GM21528 (cell line): ENCODE results near the gene LRIT3.

Source experiments
- ATAC-seq: cut with Tn5 transposase; IDR thresholded peaks from one replicate; pipeline ENCODE4 v1.9.1; 2021; ENCODE audit warnings: mild to moderate bottlenecking, moderate library complexity; ENCODE audit not compliant: unreplicated experiment, low FRiP score

Gene LRIT3

DNA sequence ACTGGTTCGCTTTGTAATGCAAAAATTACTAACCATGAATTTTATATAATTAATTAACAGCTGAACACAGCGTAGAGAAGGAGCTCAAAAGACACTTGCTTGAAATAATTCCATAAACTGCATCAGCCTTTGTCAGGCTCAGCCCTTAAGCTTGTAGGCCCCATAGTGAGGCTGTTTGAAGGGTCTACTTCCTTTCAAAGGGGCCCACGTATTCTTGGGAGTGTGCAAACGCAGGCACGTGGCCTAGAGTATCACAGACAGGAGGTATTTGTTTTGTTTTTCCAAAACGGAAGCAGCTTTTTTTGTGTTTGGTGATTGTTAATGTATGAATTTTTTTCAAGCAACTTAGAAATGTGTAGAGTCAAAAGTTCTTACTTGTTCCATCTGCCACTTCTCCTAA lies 39.2 kb downstream of the LRIT3 start:
- no peak for ATAC-seq

DNA sequence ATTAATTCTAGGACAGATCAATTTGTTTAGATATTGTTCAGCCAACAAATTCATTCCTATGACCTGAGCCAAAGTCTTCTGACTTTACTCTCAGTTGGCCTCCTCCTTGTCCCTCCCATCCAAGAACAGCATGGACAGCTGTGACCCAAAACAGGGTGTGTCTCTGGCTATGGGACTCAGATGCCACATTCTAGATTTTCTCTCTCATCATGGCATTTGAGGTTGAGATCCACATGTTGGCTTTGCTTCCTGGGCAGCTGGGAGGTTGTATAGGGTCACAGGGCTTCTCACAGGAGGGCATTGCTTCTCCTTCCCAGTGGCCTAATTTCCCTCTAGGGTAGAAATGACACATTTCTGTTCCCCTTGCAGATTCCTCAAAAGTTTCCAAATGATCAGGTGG lies 42.2 kb downstream of the LRIT3 start:
- no peak for ATAC-seq

DNA sequence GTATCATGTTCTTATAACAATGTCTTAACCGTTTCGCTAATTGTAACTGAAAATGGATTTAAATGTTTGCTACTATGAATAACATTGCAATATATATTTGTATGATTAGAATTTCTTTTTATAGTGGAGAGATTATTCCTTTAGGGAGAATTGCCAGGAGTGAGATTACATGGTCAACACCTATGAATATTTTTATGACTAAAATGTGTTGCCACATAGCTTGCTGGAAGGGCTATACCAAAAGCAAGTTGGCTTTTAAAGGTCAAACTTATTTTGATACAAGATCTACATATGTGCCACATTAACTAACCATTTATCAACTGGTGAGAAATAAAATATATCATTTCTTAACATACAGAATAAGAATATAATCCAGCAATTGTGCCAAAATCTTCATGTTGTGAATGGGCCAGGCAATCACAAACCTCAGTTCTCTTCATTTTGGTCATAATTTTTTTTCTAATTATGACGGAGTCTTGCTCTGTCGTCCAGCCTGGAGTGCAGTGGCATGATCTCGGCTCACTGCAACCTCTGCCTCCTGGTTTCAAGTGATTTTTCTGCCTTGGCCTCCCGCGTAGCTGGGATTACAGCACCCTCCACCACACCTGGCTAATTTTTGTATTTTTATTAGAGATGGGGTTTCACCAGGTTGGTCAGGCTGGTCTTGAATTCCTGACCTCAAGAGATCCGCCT lies 54.8 kb downstream of the LRIT3 start:
- ATAC-seq: no peak

DNA sequence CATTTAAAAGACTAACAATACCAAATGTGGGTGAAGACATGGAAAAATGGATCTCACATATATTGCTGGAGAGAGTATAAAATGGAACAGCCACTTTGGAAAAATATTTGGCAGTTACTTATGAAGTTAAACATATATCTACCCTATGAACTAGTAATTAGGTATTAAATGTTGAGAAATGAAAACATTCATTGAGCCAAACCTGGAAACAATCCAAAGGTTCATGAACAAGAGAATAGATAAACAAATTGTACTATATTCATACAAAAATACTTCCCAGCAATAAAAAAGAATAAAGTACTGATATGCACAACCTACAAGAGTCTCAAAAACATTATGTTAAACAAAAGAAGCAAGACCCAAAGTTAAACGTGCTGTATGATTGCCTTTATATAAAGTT lies 60.8 kb downstream of the LRIT3 start:
- no peak for ATAC-seq

DNA sequence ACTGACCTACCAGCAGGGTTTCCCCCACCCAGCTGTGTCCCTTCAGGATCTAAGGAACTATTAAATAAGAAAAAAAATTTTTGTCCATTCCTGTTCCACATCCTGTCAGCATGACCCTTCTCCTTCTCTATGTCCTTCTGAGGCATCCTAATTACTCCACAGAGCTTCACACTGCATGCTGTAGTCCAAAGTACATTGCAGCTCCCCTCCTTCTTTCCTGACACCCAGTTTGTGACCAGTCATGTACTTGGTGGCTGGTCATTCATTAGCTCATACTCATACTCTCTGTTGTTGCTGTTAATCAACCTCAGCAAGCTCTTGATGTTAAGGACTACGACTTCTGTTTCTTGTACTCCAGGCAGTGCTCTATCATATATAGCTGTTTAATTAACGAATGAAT lies 62.3 kb downstream of the LRIT3 start:
- ATAC-seq: no peak

DNA sequence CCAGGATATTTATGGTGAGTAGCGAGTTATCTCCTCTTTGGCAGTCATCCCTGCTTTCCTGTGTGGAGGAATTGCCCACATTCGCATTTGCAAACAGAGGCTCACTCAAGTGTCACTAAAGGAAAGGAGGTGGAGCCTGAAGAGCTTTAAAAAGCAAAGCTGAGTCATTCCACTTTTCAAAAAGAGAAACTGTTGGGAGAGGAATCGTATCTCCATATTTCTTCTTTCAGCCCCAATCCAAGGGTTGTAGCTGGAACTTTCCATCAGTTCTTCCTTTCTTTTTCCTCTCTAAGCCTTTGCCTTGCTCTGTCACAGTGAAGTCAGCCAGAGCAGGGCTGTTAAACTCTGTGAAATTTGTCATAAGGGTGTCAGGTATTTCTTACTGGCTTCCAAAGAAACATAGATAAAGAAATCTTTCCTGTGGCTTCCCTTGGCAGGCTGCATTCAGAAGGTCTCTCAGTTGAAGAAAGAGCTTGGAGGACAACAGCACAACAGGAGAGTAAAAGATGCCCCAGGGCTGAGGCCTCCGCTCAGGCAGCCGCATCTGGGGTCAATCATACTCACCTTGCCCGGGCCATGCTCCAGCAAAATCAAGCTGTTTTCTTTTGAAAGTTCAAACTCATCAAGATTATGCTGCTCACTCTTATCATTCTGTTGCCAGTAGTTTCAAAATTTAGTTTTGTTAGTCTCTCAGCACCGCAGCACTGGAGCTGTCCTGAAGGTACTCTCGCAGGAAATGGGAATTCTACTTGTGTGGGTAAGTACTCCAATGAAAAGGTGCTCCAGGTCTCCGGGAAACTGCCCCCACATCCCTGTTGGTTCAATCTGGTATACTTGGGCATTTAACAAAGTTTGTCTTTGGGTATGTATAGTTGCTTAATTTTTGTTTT lies 65.0 kb downstream of the LRIT3 start, which contains the start of gene EGF:
Gene EGF, plus strand, starts transcription at position 178 of the 890 bp plus-strand sequence. Its CDS starts 453 bp downstream, at position 631.
- ATAC-seq: no peak

DNA sequence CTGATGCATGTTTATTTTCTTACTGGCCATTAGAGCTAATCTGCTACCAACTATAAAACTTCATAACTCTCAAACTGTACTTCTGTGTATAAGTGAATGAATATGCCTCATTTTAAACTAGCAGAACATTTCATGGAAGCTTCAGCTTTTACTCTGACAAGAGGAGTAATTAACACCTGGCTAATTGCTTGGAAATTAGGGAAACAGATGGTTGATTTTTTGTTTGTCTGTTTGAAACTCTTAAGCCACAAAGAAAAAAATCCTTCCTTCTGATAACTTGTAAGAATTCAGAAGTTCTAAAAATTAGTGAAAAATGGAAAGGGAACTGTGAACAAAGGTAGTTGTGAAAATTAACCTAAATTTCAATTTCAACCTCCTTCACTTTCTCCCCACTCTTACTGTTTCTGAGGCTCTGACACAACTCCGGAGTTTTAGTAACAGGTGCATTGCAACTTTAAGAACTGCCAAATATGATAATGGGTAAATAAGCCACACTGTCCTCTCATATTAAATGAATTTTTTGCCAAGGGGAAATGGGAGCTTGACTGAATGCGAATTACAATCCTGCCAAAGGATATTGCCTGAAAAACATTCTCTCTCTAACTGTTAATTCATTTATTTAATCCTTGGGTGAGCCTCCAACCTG lies 65.8 kb downstream of the LRIT3 start:
- ATAC-seq: no peak

DNA sequence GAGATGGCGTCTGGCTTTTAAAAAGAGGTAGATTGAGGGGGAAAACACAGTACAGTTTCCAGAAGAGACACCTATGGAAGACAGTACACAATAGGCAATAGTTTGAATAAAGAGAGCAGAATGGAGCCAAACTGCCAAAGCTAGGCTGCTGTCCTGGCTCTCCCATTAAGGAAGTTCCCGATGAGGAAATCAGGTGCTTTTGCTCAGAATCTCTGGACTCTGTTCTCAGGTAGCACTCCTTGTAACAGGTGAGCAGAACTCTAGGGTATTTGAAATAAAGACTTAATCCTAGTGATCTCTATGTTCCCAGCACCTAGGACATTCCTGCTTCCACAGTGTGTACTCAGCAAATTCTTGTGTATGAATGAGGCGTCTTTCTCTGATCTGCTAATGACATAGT lies 66.4 kb downstream of the LRIT3 start:
- ATAC-seq: no peak

DNA sequence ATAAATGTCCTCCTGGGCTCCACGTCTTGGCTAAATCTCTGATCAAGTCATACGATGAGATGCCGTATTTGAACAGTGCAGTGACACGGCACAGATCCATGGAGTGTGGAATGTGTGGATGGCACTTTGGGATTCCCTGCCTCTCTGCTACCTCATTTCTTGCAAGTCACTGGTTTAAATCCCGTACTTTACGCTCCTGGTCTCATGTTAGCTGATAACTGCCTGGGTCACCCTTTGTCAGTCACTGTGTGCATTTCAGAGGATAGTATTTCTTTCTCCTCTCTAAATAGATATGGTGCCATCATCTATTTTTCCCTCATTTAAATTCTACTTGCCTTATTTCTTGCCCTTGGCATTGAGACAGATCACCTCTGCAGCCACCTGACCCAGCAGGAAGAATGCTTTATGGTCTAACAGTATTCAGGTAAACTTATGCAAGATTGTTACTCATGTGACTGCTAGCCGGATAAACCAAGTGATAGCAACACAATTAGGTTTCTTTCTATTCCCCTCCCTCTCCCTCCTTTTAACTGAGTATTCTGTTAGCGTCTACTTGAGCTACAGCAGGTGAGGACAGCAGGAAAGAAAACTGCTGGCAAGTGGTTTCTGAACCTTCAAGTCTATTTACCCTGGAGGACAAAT lies 67.6 kb downstream of the LRIT3 start:
- no peak for ATAC-seq

DNA sequence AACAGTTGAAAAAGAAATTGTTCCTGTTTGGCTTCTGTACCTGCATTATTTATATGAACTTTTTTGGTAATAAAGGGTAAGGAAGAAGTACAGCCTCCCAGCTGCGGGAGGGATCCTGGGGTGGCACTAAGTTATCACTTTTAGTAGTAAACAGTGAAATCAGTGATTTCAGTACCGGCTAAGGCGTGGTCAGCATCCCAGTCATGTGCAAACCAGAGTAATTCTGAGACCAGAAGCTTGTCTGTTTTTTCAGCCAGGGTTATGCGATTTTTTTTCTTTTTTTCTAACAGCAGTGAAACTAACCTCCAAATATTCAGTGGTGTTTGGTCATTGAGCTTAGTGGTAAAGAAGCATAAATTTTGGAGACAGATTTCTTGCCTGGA lies 68.1 kb downstream of the LRIT3 start:
- no peak for ATAC-seq

DNA sequence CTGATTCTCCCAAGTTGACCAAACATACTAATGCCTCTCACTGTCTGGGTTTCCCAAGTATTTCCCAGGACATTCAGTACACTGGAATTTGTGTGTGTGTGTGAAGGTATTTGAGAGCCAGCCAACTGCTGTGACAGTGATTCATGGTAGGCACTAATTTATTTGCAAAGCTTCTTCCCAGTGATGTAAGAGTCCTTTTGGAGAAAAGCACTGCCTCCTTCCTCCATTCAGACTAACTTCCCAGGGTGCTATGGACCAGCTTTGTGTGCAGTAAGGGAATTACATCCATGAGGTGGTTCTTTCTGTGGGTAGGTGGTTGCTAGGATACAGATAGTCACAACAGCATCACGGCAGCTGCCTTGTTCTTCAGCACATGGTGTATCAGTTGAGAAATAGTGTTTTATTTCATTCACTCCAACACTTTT lies 73.5 kb downstream of the LRIT3 start:
- ATAC-seq: no peak
